ENCODE data around the gene MINK1. TPM values are rescaled to one million over a fixed set of nuclear protein-coding genes. Genes with fewer than 3 reads are reported as not detected.

Gene MINK1
- total and polyA plus RNA-seq, 4 donors = 22.2 to 97.5 (median 52.1) TPM

- Histone ChIP-seq H3K4me1 (ENCODE audit: control insufficient read depth in 1 of 2, insufficient read depth in 2 of 2, low read length in 2 of 2) (no peaks in the 10 kb centered on the region), H3K36me3 (ENCODE audit: control insufficient read depth in 1 of 2, insufficient read depth in 2 of 2, low read length in 1 of 2) (no peaks in the 10 kb centered on the region), H3K4me3 (ENCODE audit: low read length in 2 of 2) (peak overlapping the region; percentile 50 to 80), H3K27me3 (ENCODE audit: control insufficient read depth in 1 of 2, insufficient read depth in 2 of 2, low read length in 1 of 2) (no peaks in the 10 kb centered on the region), H3K27ac (ENCODE audit: low read depth in 1 of 2, low read length in 2 of 2) (peak overlapping the region in 1 of 2 donors; percentile 93), H3K9me3 (ENCODE audit: control insufficient read depth, low read length) (no peaks in the 10 kb centered on the region)
- intact Hi-C loops (cut with DNase I) = loop anchor here (2.0 to 10.0 kb wide), 3 partner anchors 55 to 99 kb away; partner anchors contain the start of genes MED11 (in 2 of the 2), CXCL16 (in 1 of the 2) and ZMYND15 (in 1 of the 2)
- ATAC-seq (ENCODE audit: low FRiP score) (peak; percentile 94), DNase-seq (peak; percentile 90 to 94)
- 0 to 1% methylated on average over 58 to 91 of the region's 91 CpGs for WGBS, 2 donors
These were observed 43.0 kb upstream of the MINK1 start for GRCh38 chr17:4789951-4790704.

GRCh38 chr17:4790705-4791088 is 42.4 kb upstream of the MINK1 start:
- Histone ChIP-seq H3K4me3 (ENCODE audit: low read length in 2 of 2) (peak overlapping the region; percentile 44 to 50), H3K36me3 (ENCODE audit: control insufficient read depth in 1 of 2, insufficient read depth in 2 of 2, low read length in 1 of 2) (no peaks in the 10 kb centered on the region), H3K27ac (ENCODE audit: low read depth in 1 of 2, low read length in 2 of 2) (peak overlapping the region in 1 of 2 donors; percentile 93), H3K27me3 (ENCODE audit: control insufficient read depth in 1 of 2, insufficient read depth in 2 of 2, low read length in 1 of 2) (no peaks in the 10 kb centered on the region), H3K4me1 (ENCODE audit: control insufficient read depth in 1 of 2, insufficient read depth in 2 of 2, low read length in 2 of 2) (no peaks in the 10 kb centered on the region), H3K9me3 (ENCODE audit: control insufficient read depth, low read length) (no peaks in the 10 kb centered on the region)
- DNase-seq = no peak
- intact Hi-C loops (cut with DNase I) = no loop called here
- ATAC-seq (ENCODE audit: low FRiP score) = no peak
- WGBS, 2 donors = 41 to 43% methylated on average over 7 of the region's 7 CpGs

- H3K27ac ChIP-seq (ENCODE audit: low read depth in 1 of 2, low read length in 2 of 2) = no peak overlapping the region
- ATAC-seq (ENCODE audit: low FRiP score) (no peak), DNase-seq (no peak)
- no peaks in the 10 kb centered on the region for H3K27me3 ChIP-seq (ENCODE audit: control insufficient read depth in 1 of 2, insufficient read depth in 2 of 2, low read length in 1 of 2)
- WGBS, 2 donors = 92% methylated on average over 1 of the region's 1 CpG
- peaks cover 3% of the 10 kb centered on the region in 2 donors for H3K36me3 ChIP-seq (ENCODE audit: control insufficient read depth in 1 of 2, insufficient read depth in 2 of 2, low read length in 1 of 2)
- H3K4me3 ChIP-seq (ENCODE audit: low read length in 2 of 2) = no peak overlapping the region
- no peaks in the 10 kb centered on the region for H3K4me1 ChIP-seq (ENCODE audit: control insufficient read depth in 1 of 2, insufficient read depth in 2 of 2, low read length in 2 of 2)
- intact Hi-C loops (cut with DNase I) = loop anchor here in 1 of 2 donors (5.0 kb wide), 1 partner anchor 83 kb away; the partner anchor contains the start of gene ARRB2
- no peaks in the 10 kb centered on the region for H3K9me3 ChIP-seq (ENCODE audit: control insufficient read depth, low read length)
These were observed 38.0 kb upstream of the MINK1 start for GRCh38 chr17:4795168-4795567.

- no peak for ATAC-seq (ENCODE audit: low FRiP score)
- peak overlapping the region; percentile 74 to 94 for H3K4me3 ChIP-seq (ENCODE audit: low read length in 2 of 2)
- H3K36me3 ChIP-seq (ENCODE audit: control insufficient read depth in 1 of 2, insufficient read depth in 2 of 2, low read length in 1 of 2) = peaks cover 3% of the 10 kb centered on the region in 2 donors
- WGBS, 2 donors = 0 to 1% methylated on average over 7 of the region's 7 CpGs
- intact Hi-C loops (cut with DNase I) = loop anchor here in 1 of 2 donors (5.0 kb wide), 1 partner anchor 84 kb away; the partner anchor contains the start of gene ARRB2
- no peaks in the 10 kb centered on the region for H3K27me3 ChIP-seq (ENCODE audit: control insufficient read depth in 1 of 2, insufficient read depth in 2 of 2, low read length in 1 of 2)
- H3K4me1 ChIP-seq (ENCODE audit: control insufficient read depth in 1 of 2, insufficient read depth in 2 of 2, low read length in 2 of 2) = no peaks in the 10 kb centered on the region
- H3K27ac ChIP-seq (ENCODE audit: low read depth in 1 of 2, low read length in 2 of 2) = peak overlapping the region in 1 of 2 donors; percentile 82
- no peak for DNase-seq
- no peaks in the 10 kb centered on the region for H3K9me3 ChIP-seq (ENCODE audit: control insufficient read depth, low read length)
These were observed 36.6 kb upstream of the MINK1 start for GRCh38 chr17:4796552-4796920.

- Histone ChIP-seq H3K4me1 (ENCODE audit: control insufficient read depth in 1 of 2, insufficient read depth in 2 of 2, low read length in 2 of 2) (no peaks in the 10 kb centered on the region), H3K27me3 (ENCODE audit: control insufficient read depth in 1 of 2, insufficient read depth in 2 of 2, low read length in 1 of 2) (no peaks in the 10 kb centered on the region), H3K27ac (ENCODE audit: low read depth in 1 of 2, low read length in 2 of 2) (no peak overlapping the region), H3K36me3 (ENCODE audit: control insufficient read depth in 1 of 2, insufficient read depth in 2 of 2, low read length in 1 of 2) (peaks cover 3% of the 10 kb centered on the region in 2 donors), H3K9me3 (ENCODE audit: control insufficient read depth, low read length) (no peaks in the 10 kb centered on the region), H3K4me3 (ENCODE audit: low read length in 2 of 2) (no peak overlapping the region)
- ATAC-seq (ENCODE audit: low FRiP score) (no peak), DNase-seq (no peak)
- WGBS, 2 donors = 72 to 82% methylated on average over 10 of the region's 10 CpGs
- intact Hi-C loops (cut with DNase I) = loop anchor here in 1 of 2 donors (5.0 kb wide), 1 partner anchor 37 kb away; no protein-coding TSS in a partner anchor
These were observed 32.5 kb upstream of the MINK1 start for GRCh38 chr17:4800462-4801196.

- ATAC-seq (ENCODE audit: low FRiP score) (no peak), DNase-seq (no peak)
- no peaks in the 10 kb centered on the region for H3K27me3 ChIP-seq (ENCODE audit: control insufficient read depth in 1 of 2, insufficient read depth in 2 of 2, low read length in 1 of 2)
- no peaks in the 10 kb centered on the region for H3K4me1 ChIP-seq (ENCODE audit: control insufficient read depth in 1 of 2, insufficient read depth in 2 of 2, low read length in 2 of 2)
- no peaks in the 10 kb centered on the region for H3K9me3 ChIP-seq (ENCODE audit: control insufficient read depth, low read length)
- intact Hi-C loops (cut with DNase I) = loop anchor here in 1 of 2 donors (5.0 kb wide), 1 partner anchor 35 kb away; no protein-coding TSS in a partner anchor
- H3K27ac ChIP-seq (ENCODE audit: low read depth in 1 of 2, low read length in 2 of 2) = no peak within 1 kb of the TSS
- peaks cover 3% of the 10 kb centered on the region in 2 donors for H3K36me3 ChIP-seq (ENCODE audit: control insufficient read depth in 1 of 2, insufficient read depth in 2 of 2, low read length in 1 of 2)
- no peak within 1 kb of the TSS for H3K4me3 ChIP-seq (ENCODE audit: low read length in 2 of 2)
- WGBS, 2 donors = 77 to 82% methylated on average over 9 of the region's 9 CpGs
These were observed 30.9 kb upstream of the MINK1 start, which contains the start of gene C17orf114 for GRCh38 chr17:4802228-4802627. C17orf114 (minus strand) TSS chr17:4802328.

- Histone ChIP-seq H3K4me1 (ENCODE audit: control insufficient read depth in 1 of 2, insufficient read depth in 2 of 2, low read length in 2 of 2) (no peaks in the 10 kb centered on the region), H3K27ac (ENCODE audit: low read depth in 1 of 2, low read length in 2 of 2) (no peak overlapping the region), H3K9me3 (ENCODE audit: control insufficient read depth, low read length) (no peaks in the 10 kb centered on the region), H3K27me3 (ENCODE audit: control insufficient read depth in 1 of 2, insufficient read depth in 2 of 2, low read length in 1 of 2) (no peaks in the 10 kb centered on the region), H3K4me3 (ENCODE audit: low read length in 2 of 2) (peak overlapping the region; percentile 92 to 93), H3K36me3 (ENCODE audit: control insufficient read depth in 1 of 2, insufficient read depth in 2 of 2, low read length in 1 of 2) (no peaks in the 10 kb centered on the region)
- ATAC-seq (ENCODE audit: low FRiP score) = no peak
- no peak for DNase-seq
- WGBS, 2 donors = 2% methylated on average over 12 to 16 of the region's 16 CpGs
- intact Hi-C loops (cut with DNase I) = loop anchor here in 1 of 2 donors (5.0 kb wide), 1 partner anchor 81 kb away; no protein-coding TSS in a partner anchor
These were observed 26.7 kb upstream of the MINK1 start for GRCh38 chr17:4806456-4806776.

- no peaks in the 10 kb centered on the region for H3K27me3 ChIP-seq (ENCODE audit: control insufficient read depth in 1 of 2, insufficient read depth in 2 of 2, low read length in 1 of 2)
- H3K36me3 ChIP-seq (ENCODE audit: control insufficient read depth in 1 of 2, insufficient read depth in 2 of 2, low read length in 1 of 2) = no peaks in the 10 kb centered on the region
- intact Hi-C loops (cut with DNase I) = loop anchor here in 1 of 2 donors (5.0 kb wide), 1 partner anchor 80 kb away; no protein-coding TSS in a partner anchor
- H3K27ac ChIP-seq (ENCODE audit: low read depth in 1 of 2, low read length in 2 of 2) = no peak within 1 kb of the TSS
- no peaks in the 10 kb centered on the region for H3K4me1 ChIP-seq (ENCODE audit: control insufficient read depth in 1 of 2, insufficient read depth in 2 of 2, low read length in 2 of 2)
- ATAC-seq (ENCODE audit: low FRiP score) (peak; percentile 96), DNase-seq (peak; percentile 93 to 94)
- H3K9me3 ChIP-seq (ENCODE audit: control insufficient read depth, low read length) = no peaks in the 10 kb centered on the region
- WGBS, 2 donors = 1 to 2% methylated on average over 62 to 106 of the region's 106 CpGs
- peak within 1 kb of the TSS; percentile 92 to 93 for H3K4me3 ChIP-seq (ENCODE audit: low read length in 2 of 2)
These were observed 26.1 kb upstream of the MINK1 start, which contains the start of gene PLD2 for GRCh38 chr17:4806777-4807604. PLD2 (plus strand) TSS chr17:4807152; CDS start chr17:4807773, 621 bp downstream.

Data from aorta (tissue), 5 donors.